GM23338 (cell line): ENCODE data around the gene PDHX. TPM values are rescaled to one million over a fixed set of nuclear protein-coding genes. Genes with fewer than 3 reads are reported as not detected.
"Not testable (repeated sequence)": the region's sequence is repeated elsewhere in the genome, so short reads cannot be mapped to it uniquely, and the experiment has no call there.

ENCODE experiments used
- ATAC-seq: fragments of 200-7000 bp; cut with Tn5 transposase; 3 replicates; pipeline ENCODE4 v1.9.1; 2020
- DNase-seq: peaks from one replicate; pipeline ENCODE4 v3.0.0-alpha.2; 2015; ENCODE audit warnings: low spot score
- H2AFZ ChIP-seq: fragments of 200-600 bp; sonication (generic); 2 replicates; pipeline ENCODE4 v1.8.0; 2016; ENCODE audit warnings: antibody characterized with exemption, mild to moderate bottlenecking, moderate library complexity
- H3F3A ChIP-seq: fragments of 200-600 bp; sonication (generic); replicated peaks from 2 replicates; pipeline ENCODE4 v1.8.0; 2017; ENCODE audit warnings: antibody characterized with exemption, mixed run types, low read depth
- H3K27ac ChIP-seq: fragments of 200-600 bp; sonication (generic); 2 replicates; pipeline ENCODE4 v1.6.1; 2016; ENCODE audit warnings: low read depth
- H3K27me3 ChIP-seq: fragments of 200-600 bp; sonication (generic); 2 replicates; pipeline ENCODE4 v1.8.0; 2016; ENCODE audit warnings: mild to moderate bottlenecking, mixed run types, moderate library complexity; ENCODE audit not compliant: insufficient read depth
- H3K36me3 ChIP-seq: fragments of 200-600 bp; sonication (generic); 2 replicates; pipeline ENCODE4 v1.8.0; 2016; ENCODE audit warnings: mild to moderate bottlenecking; ENCODE audit not compliant: insufficient read depth
- H3K4me1 ChIP-seq: fragments of 200-600 bp; sonication (generic); 2 replicates; pipeline ENCODE4 v1.8.0; 2016; ENCODE audit warnings: mild to moderate bottlenecking, moderate library complexity; ENCODE audit not compliant: insufficient read depth
- H3K4me2 ChIP-seq: fragments of 200-600 bp; sonication (generic); 2 replicates; pipeline ENCODE4 v1.7.1; 2017; ENCODE audit warnings: mixed run types
- H3K4me3 ChIP-seq: fragments of 200-600 bp; sonication (generic); 2 replicates; pipeline ENCODE4 v1.6.1; 2016; ENCODE audit warnings: mixed run types
- H3K79me2 ChIP-seq: fragments of 200-600 bp; sonication (generic); replicated peaks from 2 replicates; pipeline ENCODE4 v1.8.0; 2017; ENCODE audit warnings: mild to moderate bottlenecking; ENCODE audit not compliant: insufficient read depth
- H3K9me2 ChIP-seq: fragments of 200-600 bp; sonication (generic); 2 replicates; pipeline ENCODE4 v1.8.0; 2017; ENCODE audit not compliant: insufficient read depth
- H4K20me1 ChIP-seq: fragments of 200-600 bp; sonication (generic); replicated peaks from 2 replicates; pipeline ENCODE4 v1.8.0; 2017; ENCODE audit warnings: mild to moderate bottlenecking; ENCODE audit not compliant: insufficient read depth
- H3K27ac Mint-ChIP-seq: 2 replicates; pipeline ENCODE4 v1.8.0; 2020; ENCODE audit warnings: inconsistent platforms, mild to moderate bottlenecking, moderate library complexity, mixed read lengths
- H3K27me3 Mint-ChIP-seq: 3 replicates; pipeline ENCODE4 v1.8.0; 2022; ENCODE audit warnings: low read depth, mild to moderate bottlenecking, moderate library complexity, mixed read lengths, inconsistent platforms; ENCODE audit not compliant: insufficient read depth, poor library complexity
- H3K36me3 Mint-ChIP-seq: 3 replicates; pipeline ENCODE4 v1.8.0; 2021; ENCODE audit warnings: low read depth, mild to moderate bottlenecking, inconsistent platforms, moderate library complexity, mixed read lengths
- H3K4me1 Mint-ChIP-seq: 3 replicates; pipeline ENCODE4 v1.8.0; 2020; ENCODE audit warnings: mild to moderate bottlenecking, inconsistent platforms, mixed read lengths
- H3K4me3 Mint-ChIP-seq: 3 replicates; pipeline ENCODE4 v1.8.0; 2021; ENCODE audit warnings: moderate library complexity, mild to moderate bottlenecking, inconsistent platforms, mixed read lengths
- H3K9me3 Mint-ChIP-seq: 3 replicates; pipeline ENCODE4 v1.8.0; 2020; ENCODE audit warnings: moderate library complexity, mild to moderate bottlenecking, inconsistent platforms, mixed read lengths
- CREB1 ChIP-seq: fragments of 250-450 bp; sonication (Bioruptor Pico); IDR thresholded peaks from 2 replicates; pipeline ENCODE4 v1.5.0; 2020; ENCODE audit warnings: low read depth, mild to moderate bottlenecking, moderate library complexity
- EZH2phosphoT487 ChIP-seq: fragments of 200-600 bp; sonication (generic); IDR thresholded peaks from one replicate; pipeline ENCODE4 v1.8.1; 2018; ENCODE audit warnings: antibody characterized with exemption; ENCODE audit not compliant: unreplicated experiment
- REST ChIP-seq: IDR thresholded peaks from one replicate; pipeline ENCODE4 v1.6.1; 2018; ENCODE audit warnings: antibody characterized with exemption; ENCODE audit not compliant: unreplicated experiment
- ZNF462 ChIP-seq: fragments of 250-450 bp; sonication (Bioruptor Pico); IDR thresholded peaks from 2 replicates; pipeline ENCODE4 v1.5.0; 2020; ENCODE audit warnings: mild to moderate bottlenecking, moderate library complexity
- polyA plus RNA-seq: library from polyadenylated mRNA; unstranded; fragments of >200 nt; fragmentation: Nextera tagmentation; extraction: Ambion mirVana; gene quantifications from 2 replicates; pipeline ENCODE4 v1.2.1, GENCODE V29; 2016
- total RNA-seq: library from RNA; depleted of rRNA; stranded (reverse); fragments of >200 nt; shearing (Covaris generic); gene quantifications from 2 replicates; pipeline ENCODE4 v1.2.3, GENCODE V29; 2014
- TF ChIP-seq, protein P1 (sequence below), 2 experiments: fragments of 200-600 bp in 1 of 2; sonication (generic) in 1 of 2; conservative IDR thresholded peaks; 2 replicates each; pipeline versions ENCODE4 v1.5.1 to v1.6.1; 2016 to 2017; ENCODE audit warnings: antibody characterized with exemption in 2 of 2, low read depth in 2 of 2, mild to moderate bottlenecking in 2 of 2, moderate library complexity in 1 of 2
- TF ChIP-seq, protein P2 (sequence below): IDR thresholded peaks from 2 replicates; pipeline ENCODE4 v1.6.1; 2016; ENCODE audit warnings: antibody characterized with exemption

PDHX gene
- total and polyA plus RNA-seq, 2 experiments from 2014 or later: 36.9 to 40.2 TPM

DNA sequence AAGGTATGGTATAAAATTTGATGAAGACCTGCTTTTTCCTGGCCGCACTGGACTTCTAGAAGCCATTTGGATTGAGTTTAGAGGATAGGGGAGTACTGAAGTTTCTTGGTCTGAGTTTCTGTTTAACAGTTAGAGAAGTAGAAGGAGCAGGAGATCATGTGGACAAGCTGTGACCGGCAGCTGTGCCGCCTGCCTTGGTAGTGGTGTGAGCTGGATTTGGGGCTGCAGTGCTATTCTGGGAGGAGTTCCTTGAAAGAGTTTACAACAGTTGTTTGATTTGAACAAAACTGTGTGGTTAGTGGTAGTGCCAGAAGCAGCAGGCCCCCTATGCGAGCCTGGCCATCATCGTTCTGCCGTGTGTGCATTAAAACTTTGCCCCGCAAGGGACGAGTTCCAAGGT, 105.2 kb downstream of the PDHX start:
- DNase-seq: no peak
- Histone ChIP-seq H3F3A (no peaks in the 10 kb centered on the region), H3K4me2 (no peak overlapping the region), H3K36me3 (no peaks in the 10 kb centered on the region), H3K4me1 (peaks cover 5% of the 10 kb centered on the region; the same call in 1 of the 2 replicates), H2AFZ (no peak overlapping the region), H3K4me3 (no peak overlapping the region), H3K79me2 (no peaks in the 10 kb centered on the region), H3K27me3 (no peaks in the 10 kb centered on the region), H3K27ac (no peak overlapping the region), H4K20me1 (no peaks in the 10 kb centered on the region), H3K9me2 (0 out of 2 replicates have a peak, but pooled peaks cover 3% of the 10 kb centered on the region)
- H3K36me3 Mint-ChIP-seq: no peaks in the 10 kb centered on the region; the same call in 2 of the 3 replicates
- H3K4me1 Mint-ChIP-seq: peaks cover 12% of the 10 kb centered on the region
- TF ChIP-seq CREB1 (CRISPR knock-in tag): no peak
- no peak for TF ChIP-seq EZH2phosphoT487
- no peak for TF ChIP-seq ZNF462 (CRISPR knock-in tag)
- TF ChIP-seq, protein P1, sequence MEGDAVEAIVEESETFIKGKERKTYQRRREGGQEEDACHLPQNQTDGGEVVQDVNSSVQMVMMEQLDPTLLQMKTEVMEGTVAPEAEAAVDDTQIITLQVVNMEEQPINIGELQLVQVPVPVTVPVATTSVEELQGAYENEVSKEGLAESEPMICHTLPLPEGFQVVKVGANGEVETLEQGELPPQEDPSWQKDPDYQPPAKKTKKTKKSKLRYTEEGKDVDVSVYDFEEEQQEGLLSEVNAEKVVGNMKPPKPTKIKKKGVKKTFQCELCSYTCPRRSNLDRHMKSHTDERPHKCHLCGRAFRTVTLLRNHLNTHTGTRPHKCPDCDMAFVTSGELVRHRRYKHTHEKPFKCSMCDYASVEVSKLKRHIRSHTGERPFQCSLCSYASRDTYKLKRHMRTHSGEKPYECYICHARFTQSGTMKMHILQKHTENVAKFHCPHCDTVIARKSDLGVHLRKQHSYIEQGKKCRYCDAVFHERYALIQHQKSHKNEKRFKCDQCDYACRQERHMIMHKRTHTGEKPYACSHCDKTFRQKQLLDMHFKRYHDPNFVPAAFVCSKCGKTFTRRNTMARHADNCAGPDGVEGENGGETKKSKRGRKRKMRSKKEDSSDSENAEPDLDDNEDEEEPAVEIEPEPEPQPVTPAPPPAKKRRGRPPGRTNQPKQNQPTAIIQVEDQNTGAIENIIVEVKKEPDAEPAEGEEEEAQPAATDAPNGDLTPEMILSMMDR (conservative IDR thresholded peaks at IDR 0.05; ENCODE audit: low read depth in 2 of 2): no peak
- TF ChIP-seq, protein P2, sequence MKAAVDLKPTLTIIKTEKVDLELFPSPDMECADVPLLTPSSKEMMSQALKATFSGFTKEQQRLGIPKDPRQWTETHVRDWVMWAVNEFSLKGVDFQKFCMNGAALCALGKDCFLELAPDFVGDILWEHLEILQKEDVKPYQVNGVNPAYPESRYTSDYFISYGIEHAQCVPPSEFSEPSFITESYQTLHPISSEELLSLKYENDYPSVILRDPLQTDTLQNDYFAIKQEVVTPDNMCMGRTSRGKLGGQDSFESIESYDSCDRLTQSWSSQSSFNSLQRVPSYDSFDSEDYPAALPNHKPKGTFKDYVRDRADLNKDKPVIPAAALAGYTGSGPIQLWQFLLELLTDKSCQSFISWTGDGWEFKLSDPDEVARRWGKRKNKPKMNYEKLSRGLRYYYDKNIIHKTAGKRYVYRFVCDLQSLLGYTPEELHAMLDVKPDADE: no peak
- no peak for TF ChIP-seq REST
- no peak for ATAC-seq
- H3K27me3 Mint-ChIP-seq: peaks cover 3% of the 10 kb centered on the region
- H3K4me3 Mint-ChIP-seq: no peak overlapping the region
- no peak overlapping the region for H3K27ac Mint-ChIP-seq
- H3K9me3 Mint-ChIP-seq: peaks cover 11% of the 10 kb centered on the region

DNA sequence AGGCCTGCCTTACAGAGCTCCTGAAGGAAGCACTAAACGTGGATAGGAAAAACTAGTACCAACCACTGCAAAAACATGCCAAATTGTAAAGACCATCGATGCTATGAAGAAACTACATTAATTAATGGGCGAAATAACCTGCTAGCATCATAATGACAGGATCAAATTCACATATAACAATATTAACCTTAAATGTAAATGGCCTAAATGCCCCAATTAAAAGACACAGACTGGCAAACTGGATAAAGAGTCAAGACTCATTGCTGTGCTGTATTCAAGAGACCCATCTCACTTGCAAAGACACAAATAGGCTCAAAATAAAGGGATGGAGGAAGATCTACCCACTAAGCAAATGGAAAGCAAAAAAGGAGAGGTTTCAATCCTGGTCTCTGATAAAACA, 107.5 kb downstream of the PDHX start:
- not testable (repeated sequence) for H3K9me2 ChIP-seq, H3K4me3 Mint-ChIP-seq, H3K27me3 ChIP-seq, H3K27me3 Mint-ChIP-seq, H4K20me1 ChIP-seq, H2AFZ ChIP-seq, H3K4me1 ChIP-seq, H3K4me1 Mint-ChIP-seq, H3K4me3 ChIP-seq, H3K36me3 ChIP-seq, H3K27ac Mint-ChIP-seq, H3K36me3 Mint-ChIP-seq, H3K79me2 ChIP-seq, H3K27ac ChIP-seq, H3K4me2 ChIP-seq, H3F3A ChIP-seq, DNase-seq, ATAC-seq
- peaks cover 11% of the 10 kb centered on the region for H3K9me3 Mint-ChIP-seq
